Mesendoderm (in vitro differentiated cells): ENCODE measurements around the gene SFMBT2.

Source experiments
- DNase-seq: peaks from one replicate; pipeline ENCODE4 v3.0.0; 2013
- H2AK5ac ChIP-seq: 2 replicates; pipeline ENCODE4 v1.6.1; 2013; ENCODE audit warnings: low read length, inconsistent platforms
- H2BK120ac ChIP-seq: 2 replicates; pipeline ENCODE4 v1.6.1; 2013; ENCODE audit warnings: low read depth, mild to moderate bottlenecking, low read length, moderate library complexity, mixed read lengths
- H2BK15ac ChIP-seq: replicated peaks from 2 replicates; pipeline ENCODE4 v1.6.1; 2013; ENCODE audit warnings: low read depth, mild to moderate bottlenecking, moderate library complexity
- H2BK5ac ChIP-seq: 2 replicates; pipeline ENCODE4 v1.6.1; 2013; ENCODE audit warnings: low read length, inconsistent platforms
- H3K18ac ChIP-seq: 2 replicates; pipeline ENCODE4 v1.6.1; 2013; ENCODE audit warnings: mild to moderate bottlenecking, low read length, mixed read lengths
- H3K23ac ChIP-seq: one replicate; pipeline ENCODE4 v1.6.1; 2013; ENCODE audit warnings: low read length
- H3K27ac ChIP-seq: 2 replicates; pipeline ENCODE4 v1.5.1; 2013; ENCODE audit warnings: low read depth, mild to moderate bottlenecking, inconsistent platforms, low read length, moderate library complexity
- H3K27me3 ChIP-seq: 2 replicates; pipeline ENCODE4 v1.6.1; 2013; ENCODE audit warnings: low read length, control low read depth, mild to moderate bottlenecking, inconsistent platforms; ENCODE audit not compliant: insufficient read depth, poor library complexity
- H3K36me3 ChIP-seq: 2 replicates; pipeline ENCODE4 v1.6.1; 2013; ENCODE audit warnings: low read length, inconsistent platforms; ENCODE audit not compliant: control insufficient read depth, insufficient read depth
- H3K4ac ChIP-seq: one replicate; pipeline ENCODE4 v1.6.1; 2013; ENCODE audit warnings: low read depth, mild to moderate bottlenecking, low read length, moderate library complexity
- H3K4me1 ChIP-seq: 2 replicates; pipeline ENCODE4 v1.6.1; 2013; ENCODE audit warnings: low read depth, low read length, inconsistent platforms; ENCODE audit not compliant: control insufficient read depth
- H3K4me2 ChIP-seq: 2 replicates; pipeline ENCODE4 v1.6.1; 2013; ENCODE audit warnings: low read length
- H3K4me3 ChIP-seq: 2 replicates; pipeline ENCODE4 v1.5.1; 2013; ENCODE audit warnings: mild to moderate bottlenecking, low read length
- H3K56ac ChIP-seq: one replicate; pipeline ENCODE4 v1.6.1; 2013; ENCODE audit warnings: low read length
- H3K79me1 ChIP-seq: 2 replicates; pipeline ENCODE4 v1.6.1; 2013; ENCODE audit warnings: low read length, inconsistent platforms
- H3K79me2 ChIP-seq: 2 replicates; pipeline ENCODE4 v1.6.1; 2013; ENCODE audit warnings: mild to moderate bottlenecking, low read length; ENCODE audit not compliant: control insufficient read depth, insufficient read depth
- H3K9ac ChIP-seq: 2 replicates; pipeline ENCODE4 v1.6.1; 2013; ENCODE audit warnings: low read length, inconsistent platforms
- H4K5ac ChIP-seq: one replicate; pipeline ENCODE4 v1.6.1; 2013; ENCODE audit warnings: low read length
- H4K8ac ChIP-seq: one replicate; pipeline ENCODE4 v1.6.1; 2013; ENCODE audit warnings: low read depth, mild to moderate bottlenecking, control low read depth, low read length, moderate library complexity
- WGBS: extraction: QIAGEN DNeasy Blood & Tissue Kit; methylation state at CpG from one replicate; pipeline ENCODE4 v1.1.7; 2013; ENCODE audit warnings: low lambda C conversion rate, missing lambda C conversion rate; ENCODE audit not compliant: insufficient coverage; ENCODE audit errors: extremely low coverage; 5-methylcytosine and 5-hydroxymethylcytosine counted together

The SFMBT2 gene

GRCh38 chr10:7445474-7446185 lies 34.8 kb upstream of the SFMBT2 start:
- H3K4me1 ChIP-seq = no peaks in the 10 kb centered on the region
- WGBS = no CpG with 5 or more reads among the region's 7 CpGs

GRCh38 chr10:7444551-7445121 lies 33.8 kb upstream of the SFMBT2 start:
- Histone ChIP-seq H2AK5ac (no peak overlapping the region), H3K27ac (no peak overlapping the region)
- no CpG with 5 or more reads among the region's 19 CpGs for WGBS

More at GRCh38 chr10:7445474-7446185, 34.8 kb upstream of the SFMBT2 start:
- Histone ChIP-seq H3K79me1 (no peaks in the 10 kb centered on the region), H3K9ac (no peak overlapping the region), H2BK5ac (no peak overlapping the region), H3K4me2 (no peak overlapping the region), H4K5ac (no peak overlapping the region), H3K18ac (no peak overlapping the region), H3K56ac (no peak overlapping the region), H3K27ac (no peak overlapping the region), H3K79me2 (no peaks in the 10 kb centered on the region), H2BK15ac (no peak overlapping the region), H3K23ac (no peak overlapping the region), H4K8ac (no peak overlapping the region), H3K4ac (no peak overlapping the region), H3K36me3 (no peaks in the 10 kb centered on the region), H3K4me3 (no peak overlapping the region), H2BK120ac (no peak overlapping the region), H3K27me3 (no peaks in the 10 kb centered on the region), H2AK5ac (no peak overlapping the region)
- no peak for DNase-seq

GRCh38 chr10:7443036-7443435 lies 32.2 kb upstream of the SFMBT2 start:
- DNase-seq = no peak
- no peak overlapping the region for H3K9ac ChIP-seq
- H4K5ac ChIP-seq = no peak overlapping the region
- H2BK15ac ChIP-seq = no peak overlapping the region
- H3K27ac ChIP-seq = no peak overlapping the region
- no peaks in the 10 kb centered on the region for H3K79me1 ChIP-seq
- H3K36me3 ChIP-seq = no peaks in the 10 kb centered on the region
- H3K18ac ChIP-seq = no peak overlapping the region
- no peaks in the 10 kb centered on the region for H3K4me1 ChIP-seq
- H4K8ac ChIP-seq = no peak overlapping the region
- no peak overlapping the region for H3K4ac ChIP-seq
- H2BK5ac ChIP-seq = no peak overlapping the region
- H3K23ac ChIP-seq = no peak overlapping the region
- no peak overlapping the region for H3K4me2 ChIP-seq
- H3K56ac ChIP-seq = no peak overlapping the region
- no peak overlapping the region for H2AK5ac ChIP-seq
- no peaks in the 10 kb centered on the region for H3K27me3 ChIP-seq
- H3K4me3 ChIP-seq = no peak overlapping the region
- H3K79me2 ChIP-seq = no peaks in the 10 kb centered on the region
- no peak overlapping the region for H2BK120ac ChIP-seq

More at GRCh38 chr10:7444551-7445121, 33.8 kb upstream of the SFMBT2 start:
- Histone ChIP-seq H3K4me3 (no peak overlapping the region), H4K5ac (no peak overlapping the region), H2BK15ac (no peak overlapping the region), H3K23ac (no peak overlapping the region), H2BK120ac (no peak overlapping the region), H3K4ac (no peak overlapping the region), H3K27me3 (no peaks in the 10 kb centered on the region), H2BK5ac (no peak overlapping the region), H4K8ac (no peak overlapping the region), H3K4me2 (no peak overlapping the region), H3K18ac (no peak overlapping the region), H3K9ac (no peak overlapping the region), H3K79me1 (no peaks in the 10 kb centered on the region), H3K56ac (no peak overlapping the region), H3K4me1 (no peaks in the 10 kb centered on the region), H3K36me3 (no peaks in the 10 kb centered on the region), H3K79me2 (no peaks in the 10 kb centered on the region)
- DNase-seq = no peak

- no peak overlapping the region for H4K5ac ChIP-seq
- no peaks in the 10 kb centered on the region for H3K79me1 ChIP-seq
- H3K79me2 ChIP-seq = no peaks in the 10 kb centered on the region
- no peak for DNase-seq
- no peak overlapping the region for H2BK120ac ChIP-seq
- no CpG with 5 or more reads among the region's 12 CpGs for WGBS
- H3K4me2 ChIP-seq = no peak overlapping the region
- no peaks in the 10 kb centered on the region for H3K27me3 ChIP-seq
- H3K4ac ChIP-seq = no peak overlapping the region
- no peak overlapping the region for H3K27ac ChIP-seq
- no peak overlapping the region for H2BK5ac ChIP-seq
- H3K4me1 ChIP-seq = no peaks in the 10 kb centered on the region
- no peaks in the 10 kb centered on the region for H3K36me3 ChIP-seq
- no peak overlapping the region for H2AK5ac ChIP-seq
- H3K4me3 ChIP-seq = no peak overlapping the region
- H3K56ac ChIP-seq = no peak overlapping the region
- H2BK15ac ChIP-seq = no peak overlapping the region
- no peak overlapping the region for H3K18ac ChIP-seq
- no peak overlapping the region for H4K8ac ChIP-seq
- H3K23ac ChIP-seq = no peak overlapping the region
- no peak overlapping the region for H3K9ac ChIP-seq
Measured at GRCh38 chr10:7441403-7442147, 30.7 kb upstream of the SFMBT2 start.

- Histone ChIP-seq H3K27ac (no peak overlapping the region), H2AK5ac (no peak overlapping the region), H3K79me2 (no peaks in the 10 kb centered on the region), H3K23ac (no peak overlapping the region), H3K4me1 (no peaks in the 10 kb centered on the region), H3K9ac (no peak overlapping the region), H4K5ac (no peak overlapping the region), H3K4me3 (no peak overlapping the region), H2BK120ac (no peak overlapping the region), H2BK5ac (no peak overlapping the region), H3K56ac (no peak overlapping the region), H3K4me2 (no peak overlapping the region), H3K36me3 (no peaks in the 10 kb centered on the region), H3K18ac (no peak overlapping the region), H2BK15ac (no peak overlapping the region), H3K4ac (no peak overlapping the region), H3K27me3 (no peaks in the 10 kb centered on the region), H3K79me1 (no peaks in the 10 kb centered on the region), H4K8ac (no peak overlapping the region)
- no peak for DNase-seq
- WGBS = no CpG with 5 or more reads among the region's 7 CpGs
Measured at GRCh38 chr10:7439696-7440095, 28.9 kb upstream of the SFMBT2 start.
